ENCODE results near the gene SLC6A8.

DNA sequence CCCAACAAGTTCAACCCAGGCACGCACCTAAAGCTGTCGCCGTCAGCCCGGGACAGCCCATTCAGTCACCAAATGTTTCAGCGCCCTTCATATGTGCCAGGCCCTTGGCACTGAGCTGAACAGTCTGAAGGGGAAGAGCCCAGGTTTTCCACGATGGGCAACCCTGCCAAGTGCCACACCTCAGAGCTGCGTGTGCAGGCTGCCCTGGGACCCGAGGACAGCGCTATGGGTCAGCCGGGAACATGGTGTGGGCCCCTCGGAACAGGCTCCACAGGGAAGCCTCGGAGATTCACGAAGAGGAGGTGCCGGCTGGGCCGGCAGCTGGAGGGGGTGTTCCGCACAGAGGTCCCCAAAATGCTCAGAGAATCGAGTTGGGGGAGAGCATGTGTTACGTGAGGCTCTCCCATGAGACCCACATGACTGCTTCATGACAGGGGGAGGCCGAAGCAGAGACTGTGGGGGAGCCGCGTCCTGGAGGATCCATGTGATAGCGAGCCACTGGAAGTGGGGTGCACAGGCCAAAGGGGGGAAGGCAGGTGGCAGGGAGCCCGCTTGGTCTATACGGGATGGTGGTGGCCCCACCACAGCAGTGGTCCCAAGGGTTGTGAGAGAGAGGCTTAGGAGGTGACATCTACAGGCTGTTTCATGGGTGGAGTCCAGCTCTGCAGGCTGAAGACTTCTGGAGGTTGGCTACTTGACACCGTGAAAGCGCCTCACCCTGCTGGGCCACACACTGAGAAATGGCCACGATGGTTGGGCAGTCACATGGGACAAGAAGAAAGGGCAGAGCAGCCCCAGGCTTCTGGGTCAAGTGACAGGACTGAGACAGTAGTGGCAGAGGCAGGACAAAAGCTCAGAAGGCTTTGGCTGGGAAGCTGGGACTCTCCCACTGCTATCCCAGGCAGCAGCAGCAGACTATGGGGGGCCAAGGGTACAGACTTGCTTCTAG, 22.3 kb downstream of the SLC6A8 start:
- TF ChIP-seq TCF12 (IDR thresholded peaks at IDR 0.05; ENCODE audit: low read depth) (no peak), FOXM1 (IDR thresholded peaks at IDR 0.05; ENCODE audit: borderline replicate concordance, low read depth) (no peak), TEAD4 (IDR thresholded peaks at IDR 0.05) (no peak), RAD21 (IDR thresholded peaks at IDR 0.05; ENCODE audit: low read depth) (no peak)

Measured in Ishikawa (cell line).